ENCODE results near the gene NOS1AP.

GRCh38 chr1:162298266-162298665, 228.8 kb downstream of the NOS1AP start:
- TF ChIP-seq ELF4 (IDR thresholded peaks at IDR 0.05) (no peak), FOXM1 (IDR thresholded peaks at IDR 0.05; ENCODE audit: borderline replicate concordance) (no peak), BHLHE40 (IDR thresholded peaks at IDR 0.05; ENCODE audit: borderline replicate concordance) (no peak), SUZ12 (IDR thresholded peaks at IDR 0.05) (no peak), SP1 (IDR thresholded peaks at IDR 0.05) (no peak)
